Progenitor cell of endocrine pancreas (in vitro differentiated cells): ENCODE measurements around the gene KLHDC7A. TPM values are rescaled to one million over a fixed set of nuclear protein-coding genes. Genes with fewer than 3 reads are reported as not detected.

Experiments used
- DNase-seq: peaks from one replicate; pipeline ENCODE4 v3.0.0; 2021; ENCODE audit warnings: low spot score; ENCODE audit not compliant: unreplicated experiment
- H3K27ac Mint-ChIP-seq: 2 replicates; pipeline ENCODE4 v1.8.0; 2021; ENCODE audit warnings: mild to moderate bottlenecking, moderate library complexity, mixed read lengths
- H3K27me3 Mint-ChIP-seq: 2 replicates; pipeline ENCODE4 v1.8.0; 2021; ENCODE audit warnings: mixed read lengths
- H3K36me3 Mint-ChIP-seq: 2 replicates; pipeline ENCODE4 v1.8.0; 2022; ENCODE audit warnings: mixed read lengths; ENCODE audit not compliant: insufficient read depth
- H3K4me1 Mint-ChIP-seq: 2 replicates; pipeline ENCODE4 v1.8.0; 2021; ENCODE audit warnings: low read depth, mixed read lengths
- H3K4me3 Mint-ChIP-seq: 2 replicates; pipeline ENCODE4 v1.8.0; 2021; ENCODE audit warnings: low read depth, mild to moderate bottlenecking, moderate library complexity, mixed read lengths
- H3K9me3 Mint-ChIP-seq: 2 replicates; pipeline ENCODE4 v1.8.0; 2021; ENCODE audit warnings: low read depth, mixed read lengths
- CTCF ChIP-seq: fragments of 200-600 bp; sonication (generic); IDR thresholded peaks from one replicate; pipeline ENCODE4 v1.5.0; 2021; ENCODE audit warnings: antibody characterized with exemption, mild to moderate bottlenecking; ENCODE audit not compliant: unreplicated experiment
- total RNA-seq: library from RNA; stranded (reverse); gene quantifications from 2 replicates; pipeline ENCODE4 v1.2.1, GENCODE V29; 2021

KLHDC7A gene
- total RNA-seq, 1 donor from 2014 or later = 0.96 TPM

GRCh38 chr1:18508084-18508483 is 27.4 kb downstream of the KLHDC7A start:
- DNase-seq = no peak
- no peak overlapping the region for H3K27ac Mint-ChIP-seq
- no peaks in the 10 kb centered on the region for H3K36me3 Mint-ChIP-seq
- no peak for TF ChIP-seq CTCF
- no peaks in the 10 kb centered on the region for H3K4me1 Mint-ChIP-seq
- H3K9me3 Mint-ChIP-seq = peaks cover 2% of the 10 kb centered on the region
- H3K27me3 Mint-ChIP-seq = peaks cover 9% of the 10 kb centered on the region
- H3K4me3 Mint-ChIP-seq = no peak overlapping the region

- Mint-ChIP-seq H3K27me3 (peaks cover 10% of the 10 kb centered on the region), H3K9me3 (peaks cover 10% of the 10 kb centered on the region), H3K4me1 (no peaks in the 10 kb centered on the region), H3K27ac (no peak overlapping the region), H3K36me3 (peaks cover 1% of the 10 kb centered on the region), H3K4me3 (no peak overlapping the region)
- DNase-seq = no peak
- no peak for TF ChIP-seq CTCF
Observed at GRCh38 chr1:18511149-18511873, 30.6 kb downstream of the KLHDC7A start.

- H3K4me3 Mint-ChIP-seq = no peak overlapping the region
- no peak overlapping the region for H3K27ac Mint-ChIP-seq
- TF ChIP-seq CTCF = no peak
- peaks cover 10% of the 10 kb centered on the region for H3K9me3 Mint-ChIP-seq
- no peaks in the 10 kb centered on the region for H3K4me1 Mint-ChIP-seq
- H3K27me3 Mint-ChIP-seq = peaks cover 10% of the 10 kb centered on the region
- H3K36me3 Mint-ChIP-seq = peaks cover 1% of the 10 kb centered on the region
- DNase-seq = no peak
Observed at GRCh38 chr1:18511874-18512150, 31.1 kb downstream of the KLHDC7A start.

GRCh38 chr1:18512883-18513282 is 32.2 kb downstream of the KLHDC7A start:
- peaks cover 10% of the 10 kb centered on the region for H3K27me3 Mint-ChIP-seq
- H3K36me3 Mint-ChIP-seq = peaks cover 1% of the 10 kb centered on the region
- H3K27ac Mint-ChIP-seq = no peak overlapping the region
- no peak for TF ChIP-seq CTCF
- H3K4me1 Mint-ChIP-seq = no peaks in the 10 kb centered on the region
- no peak overlapping the region for H3K4me3 Mint-ChIP-seq
- H3K9me3 Mint-ChIP-seq = peaks cover 12% of the 10 kb centered on the region
- no peak for DNase-seq

- H3K36me3 Mint-ChIP-seq = peaks cover 1% of the 10 kb centered on the region
- no peak for DNase-seq
- H3K27me3 Mint-ChIP-seq = peaks cover 10% of the 10 kb centered on the region
- H3K27ac Mint-ChIP-seq = no peak overlapping the region
- no peak overlapping the region for H3K4me3 Mint-ChIP-seq
- no peak for TF ChIP-seq CTCF
- H3K4me1 Mint-ChIP-seq = no peaks in the 10 kb centered on the region
- peaks cover 12% of the 10 kb centered on the region for H3K9me3 Mint-ChIP-seq
Observed at GRCh38 chr1:18513995-18514394, 33.3 kb downstream of the KLHDC7A start.
